ENCODE results near the gene RPL14.
"Not testable (repeated sequence)": the region's sequence is repeated elsewhere in the genome, so short reads cannot be mapped to it uniquely, and the experiment has no call there.

RPL14 gene

DNA sequence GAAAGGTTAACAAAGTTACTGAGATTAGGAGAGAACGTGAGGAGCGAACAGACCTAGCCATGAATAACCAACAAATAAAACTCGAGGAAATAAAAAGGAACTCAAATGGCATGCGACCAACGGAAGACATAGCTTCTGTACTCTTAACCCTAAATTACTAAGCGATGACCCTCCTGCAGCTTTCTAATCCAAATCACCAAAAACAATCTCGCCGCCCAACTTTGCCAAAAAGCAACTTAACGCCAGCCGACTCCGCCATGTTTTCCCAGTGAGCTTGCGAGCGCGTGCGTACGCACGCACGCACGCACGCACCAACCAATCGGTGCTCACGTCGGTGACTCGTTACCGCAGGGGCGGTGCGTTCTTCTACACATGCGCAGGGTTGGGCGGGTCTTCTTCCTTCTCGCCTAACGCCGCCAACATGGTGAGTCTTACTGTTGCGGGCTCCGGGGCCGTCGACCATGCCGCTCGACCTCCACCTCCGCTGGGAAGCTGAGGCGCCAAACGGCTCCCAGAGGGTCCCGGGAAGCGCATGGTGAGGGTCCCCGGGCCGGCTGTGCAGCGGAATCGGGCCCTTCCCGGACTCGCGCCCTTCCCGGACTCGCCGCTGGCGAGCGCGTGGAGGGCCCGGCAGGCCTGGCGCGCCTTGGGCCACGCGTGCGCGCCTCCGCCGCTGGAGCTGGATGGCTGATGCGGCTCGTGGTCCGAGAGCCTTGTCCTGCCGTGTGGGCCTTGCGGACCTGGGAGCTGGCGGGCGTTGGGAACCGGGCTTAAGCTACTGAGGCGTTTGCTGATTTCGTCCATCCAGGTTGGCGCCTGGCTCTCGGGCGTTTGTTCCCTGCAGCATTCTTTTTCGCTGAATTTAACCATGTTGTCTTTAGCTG, at the start of gene RPL14:
TSS of gene RPL14 (plus strand) at position 400 of the 884 bp plus-strand sequence. CDS start at position 533, 133 bp downstream.
- DNase-seq = peak; percentile 78 to 89

DNA sequence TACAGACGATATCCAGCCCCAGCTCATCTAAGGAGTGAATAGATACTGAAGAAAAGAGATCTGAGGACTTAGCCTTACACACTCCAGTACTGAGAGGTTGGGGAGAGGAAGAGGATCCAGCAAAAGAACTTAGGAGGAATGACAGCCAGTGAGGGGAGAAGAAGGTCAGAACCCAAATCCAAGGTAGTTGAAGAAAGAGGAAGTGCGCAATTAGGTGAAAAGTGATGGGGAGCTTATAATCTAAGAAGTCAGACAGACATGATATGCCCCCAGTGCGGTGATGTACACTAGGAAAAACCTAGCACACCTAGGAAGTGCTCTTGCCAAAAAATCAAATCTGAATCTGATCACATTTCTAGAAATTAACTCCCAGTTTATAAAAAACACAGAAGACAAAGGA, 49.5 kb upstream of the RPL14 start:
- DNase-seq = no peak

DNA sequence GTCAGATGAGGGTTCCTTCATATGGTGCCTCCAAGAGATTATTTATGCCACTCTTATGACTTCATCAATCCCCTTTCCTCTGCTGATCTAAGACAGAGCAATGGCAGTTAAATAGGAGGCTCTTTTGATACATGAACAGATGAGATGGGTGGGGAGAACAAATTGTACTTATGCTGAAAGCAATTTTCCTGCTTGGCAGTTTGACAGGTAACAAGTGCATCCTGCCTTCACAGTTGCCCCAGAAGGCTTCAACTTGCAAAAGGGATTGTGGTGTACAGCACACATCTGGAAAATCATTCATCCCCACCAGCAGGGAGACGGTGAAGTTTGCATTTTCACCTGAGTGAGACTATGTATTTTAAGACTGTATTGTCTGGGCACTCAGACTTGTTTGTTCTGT, 42.9 kb upstream of the RPL14 start:
- no peak for DNase-seq

DNA sequence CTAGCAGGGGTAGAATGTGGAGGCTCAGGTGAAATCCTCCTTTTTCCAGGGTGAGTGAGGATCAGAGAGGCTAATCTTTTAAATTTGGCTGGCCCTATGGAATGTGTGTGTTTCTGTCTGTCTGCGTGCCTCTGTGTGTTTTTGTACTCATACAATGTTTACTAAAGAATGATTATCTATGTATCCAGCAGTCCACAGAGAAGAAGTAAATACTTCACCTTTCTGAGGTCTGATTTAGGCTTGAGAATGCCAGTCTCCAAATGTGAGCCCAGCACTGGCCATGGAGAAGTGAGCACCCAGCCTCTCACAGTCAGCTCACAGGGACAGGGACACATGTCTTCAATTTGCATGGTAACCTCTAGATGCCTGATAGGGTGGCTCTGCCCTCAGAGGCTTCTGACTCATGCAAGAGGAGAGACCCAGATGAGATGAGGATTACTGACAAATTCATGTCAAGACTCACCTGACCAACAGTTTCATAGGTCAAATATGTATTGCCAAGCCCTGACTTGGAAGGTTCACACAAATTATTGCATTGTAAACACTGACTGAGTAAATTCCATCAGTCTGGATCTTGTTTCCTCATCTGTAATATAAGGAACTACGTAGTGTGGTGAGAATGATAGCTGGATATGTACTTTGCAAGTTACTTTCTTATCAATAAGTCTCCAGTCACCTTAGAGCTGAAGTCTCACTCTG, 39.1 kb upstream of the RPL14 start:
- DNase-seq = no peak

DNA sequence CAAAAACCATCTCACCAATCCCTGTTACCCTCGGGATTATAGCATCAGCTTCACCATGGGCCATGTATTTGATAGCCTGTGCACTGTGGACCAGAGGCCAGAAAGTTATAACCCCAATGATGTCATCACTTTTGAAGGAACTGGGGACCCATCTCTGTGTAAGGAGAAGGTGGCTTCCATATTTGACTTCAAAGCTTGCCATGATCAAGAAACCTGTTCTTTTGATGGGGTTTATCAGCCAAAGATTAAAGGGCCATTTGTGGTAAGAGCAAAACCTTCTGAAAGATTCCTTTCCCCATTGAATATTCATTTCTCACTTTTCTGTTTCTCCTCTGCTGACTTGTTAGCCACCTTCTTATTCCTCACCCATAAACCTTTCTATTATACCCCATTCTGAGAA, 34.3 kb upstream of the RPL14 start:
- no peak for DNase-seq

DNA sequence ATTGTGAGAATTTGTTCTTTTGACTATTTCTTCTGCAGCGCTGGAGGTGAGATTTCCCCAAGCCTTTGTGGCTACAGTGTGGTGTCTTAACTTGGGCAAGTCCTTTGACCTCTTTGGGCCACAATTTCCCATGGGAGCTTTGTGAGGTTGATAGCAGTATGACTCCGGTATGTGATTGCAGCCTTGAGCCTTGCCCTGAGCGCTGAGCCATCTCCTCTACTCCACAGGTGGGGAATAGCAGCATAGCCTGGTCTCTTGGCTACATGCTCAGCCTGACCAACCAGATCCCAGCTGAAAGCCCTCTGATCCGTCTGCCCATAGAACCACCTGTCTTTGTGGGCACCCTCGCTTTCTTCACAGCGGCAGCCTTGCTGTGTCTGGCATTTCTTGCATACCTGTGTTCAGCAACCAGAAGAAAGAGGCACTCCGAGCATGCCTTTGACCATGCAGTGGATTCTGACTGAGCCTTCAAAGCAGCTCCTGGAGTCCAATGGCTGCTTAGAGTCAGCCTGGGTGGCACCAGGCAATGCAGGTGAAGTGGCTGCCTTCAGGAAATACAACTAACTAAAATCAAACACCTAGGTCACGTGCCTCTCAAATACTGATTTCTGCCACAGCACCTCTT, 30.0 kb upstream of the RPL14 start:
- no peak for DNase-seq

DNA sequence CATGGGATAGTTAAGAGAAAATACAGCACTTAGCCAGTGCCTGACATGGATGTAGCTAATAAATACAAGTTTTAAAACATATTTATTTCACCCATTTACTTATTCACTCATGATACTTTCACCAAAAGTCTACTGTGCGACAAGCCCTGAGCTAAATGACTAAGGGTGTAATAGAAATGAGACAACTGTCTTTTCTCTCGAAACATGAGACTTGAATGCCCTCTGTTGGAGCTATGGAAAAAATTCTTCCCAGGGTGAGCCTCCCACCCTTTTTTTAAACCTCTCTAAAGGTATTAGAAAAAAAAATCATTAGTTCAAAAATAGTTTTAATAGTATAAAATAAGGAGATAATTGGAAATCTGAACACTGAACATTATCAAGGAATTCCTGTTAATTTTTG, 24.3 kb upstream of the RPL14 start:
- no peak for DNase-seq

DNA sequence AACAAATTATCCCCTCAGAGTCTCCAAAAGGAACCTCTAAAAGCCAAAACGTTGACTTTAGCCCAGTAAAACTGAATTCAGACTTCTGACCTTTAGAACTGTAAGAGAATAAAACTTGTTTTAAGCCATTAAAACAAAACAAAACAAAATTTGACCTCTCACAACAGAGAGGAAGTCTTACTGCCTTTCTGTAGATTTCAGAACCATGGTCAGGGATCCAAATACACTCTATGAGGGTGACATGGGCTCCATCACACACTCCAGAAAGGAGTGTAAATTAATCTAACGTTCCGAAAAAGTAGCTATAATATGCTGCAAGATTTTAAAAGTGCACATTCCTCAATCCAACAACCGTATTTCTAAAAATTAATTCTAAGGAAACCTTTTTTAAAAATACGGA, 19.2 kb upstream of the RPL14 start:
- DNase-seq = no peak

DNA sequence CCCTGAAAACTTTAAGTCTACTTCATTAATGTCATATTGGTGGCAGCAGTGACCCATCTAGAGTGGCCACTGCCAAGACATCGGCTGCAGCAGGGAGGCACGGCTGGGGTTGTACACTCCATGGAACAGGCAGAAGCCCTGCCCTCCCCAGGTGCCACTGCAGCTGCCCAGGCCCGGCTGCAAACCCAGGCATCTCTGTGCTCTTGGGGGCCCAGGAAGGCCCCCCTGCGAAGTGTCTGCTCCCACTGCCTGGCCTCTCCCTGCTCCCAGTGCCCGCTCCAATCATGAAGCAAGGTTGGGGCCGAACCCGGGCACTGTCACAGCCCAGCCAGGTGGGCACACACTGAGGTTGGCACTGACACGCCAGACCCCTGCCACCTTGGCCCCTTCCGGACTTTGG, 12.1 kb upstream of the RPL14 start:
- no peak for DNase-seq

DNA sequence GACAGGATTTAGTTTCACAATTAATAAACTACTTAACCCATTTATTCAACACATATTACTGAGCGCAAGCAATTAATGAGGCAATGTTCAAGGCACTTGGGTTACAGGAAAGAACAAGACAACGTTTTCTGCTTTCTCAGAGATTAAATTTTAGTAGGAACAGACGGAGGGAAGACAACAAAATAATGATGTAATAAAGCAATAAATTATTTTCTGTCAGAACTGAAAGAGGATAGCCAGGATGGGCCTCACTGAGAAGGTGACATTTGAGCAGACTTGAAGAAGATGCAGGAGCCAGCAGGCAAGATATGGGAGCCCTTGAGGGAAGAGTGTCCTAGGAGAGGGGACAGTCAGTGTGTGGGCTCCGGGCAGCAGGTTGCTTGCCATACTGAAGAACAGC, 11.3 kb upstream of the RPL14 start:
- no peak for DNase-seq

DNA sequence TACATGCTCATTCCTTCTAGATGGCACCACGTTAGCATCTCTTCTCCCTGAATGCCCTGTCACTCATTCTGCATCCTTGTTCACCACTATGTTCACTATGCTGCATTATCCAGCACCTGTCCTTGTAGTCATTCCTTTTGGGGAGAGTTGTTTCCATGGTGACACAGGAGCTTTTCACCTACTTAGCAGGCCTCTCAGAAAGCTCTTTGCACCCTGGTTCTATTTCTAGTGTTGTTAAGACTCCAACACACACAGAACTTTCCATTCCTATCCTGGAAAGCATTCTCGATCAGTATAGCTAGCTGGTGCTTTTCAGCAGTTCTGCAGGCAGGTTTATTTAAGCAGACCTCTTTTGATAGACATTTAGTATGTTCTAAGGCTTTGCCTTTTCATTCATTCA, 6.7 kb upstream of the RPL14 start:
- DNase-seq = no peak

DNA sequence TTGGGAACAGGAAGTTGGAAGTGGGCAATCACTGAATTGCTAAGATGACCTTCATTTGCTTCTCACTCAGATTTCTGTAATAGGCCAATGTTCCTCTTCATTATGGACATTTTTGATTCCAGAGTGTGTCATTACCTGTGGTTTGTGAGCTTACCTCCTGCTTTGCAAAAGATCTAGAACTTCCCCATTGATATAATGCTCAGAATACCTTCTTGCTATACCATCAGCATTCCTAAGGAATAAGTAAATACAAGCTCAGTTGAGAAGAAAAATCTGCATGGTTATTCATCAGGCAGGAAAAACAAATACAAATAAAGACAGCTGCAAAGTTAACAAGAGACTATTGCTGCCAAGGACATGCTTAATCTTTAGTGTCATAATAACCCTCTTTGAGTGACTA, 5.6 kb upstream of the RPL14 start:
- DNase-seq = no peak

DNA sequence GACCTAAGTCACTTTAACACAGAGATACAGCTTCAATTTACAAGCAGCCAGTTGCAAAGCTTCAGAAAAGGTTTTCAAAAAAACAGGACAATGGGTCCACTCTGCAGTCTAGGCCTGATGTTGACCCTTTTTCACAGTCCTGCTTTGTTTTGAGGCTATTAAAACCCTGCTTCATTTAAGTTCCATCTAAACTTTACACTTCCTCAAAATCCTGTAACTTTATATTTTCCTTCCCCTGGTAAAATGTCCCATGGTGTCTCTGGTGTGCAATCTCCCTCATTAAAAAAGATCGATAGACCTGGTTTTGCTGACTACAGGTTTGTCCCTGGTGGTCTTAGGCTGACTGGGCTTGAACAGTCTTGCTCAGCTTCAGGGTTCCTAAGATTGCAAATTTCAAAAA, 5.1 kb upstream of the RPL14 start:
- no peak for DNase-seq

DNA sequence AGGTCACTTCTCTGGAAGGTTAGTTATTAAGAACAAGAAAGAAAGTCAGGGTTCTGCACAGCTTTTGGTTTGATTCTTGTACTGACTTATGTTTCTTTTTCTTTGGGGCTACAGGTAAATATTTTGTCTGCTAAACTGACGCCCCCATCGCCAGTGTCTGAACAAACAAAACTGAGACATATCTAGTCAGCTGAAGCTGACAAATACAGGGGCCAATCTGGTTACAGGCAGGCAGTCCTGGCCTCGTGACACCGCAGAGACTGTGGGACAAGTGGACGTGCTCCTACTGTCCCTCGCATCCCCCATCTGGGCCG, 4.6 kb upstream of the RPL14 start:
- no peak for DNase-seq

DNA sequence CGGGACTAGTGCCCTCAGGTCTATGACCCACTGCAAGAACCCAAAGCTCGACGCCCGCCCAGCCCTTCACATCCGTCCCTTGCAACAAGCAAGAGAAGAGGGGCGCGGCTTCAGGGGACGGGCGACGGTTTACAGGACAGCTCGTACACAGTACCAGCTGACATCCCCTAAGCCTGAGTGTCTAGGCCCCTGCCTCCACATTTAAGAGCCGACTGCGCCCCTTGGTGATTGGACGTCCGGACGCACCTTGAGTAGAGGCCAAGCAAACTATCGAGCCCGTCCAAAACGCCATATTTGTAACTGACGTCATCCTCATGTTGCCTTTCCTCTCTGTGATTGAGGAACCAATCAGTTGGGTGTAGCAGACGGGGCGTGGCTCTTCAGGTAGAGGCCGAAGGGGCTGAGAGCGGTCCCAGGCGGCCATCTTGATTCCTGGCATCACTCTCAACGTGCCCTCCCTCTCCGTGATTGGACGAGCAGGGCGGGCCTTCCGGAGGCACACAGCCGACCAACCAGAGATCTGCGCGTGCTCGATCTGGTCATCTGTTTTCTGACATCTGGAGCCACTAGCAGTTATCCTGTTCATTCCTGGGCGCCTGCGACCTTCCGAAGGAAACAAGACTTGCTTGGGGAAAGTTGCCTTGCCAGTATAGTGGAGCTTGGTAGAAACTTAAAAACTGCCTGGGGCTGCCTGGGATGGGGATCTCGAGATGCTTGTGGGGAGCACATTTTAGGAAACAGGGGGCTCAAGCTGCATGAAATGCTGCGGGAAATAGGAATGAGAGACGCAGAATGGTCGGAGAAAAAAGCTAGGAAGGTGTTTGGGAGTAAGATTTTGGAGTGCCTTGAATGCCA, 4.0 kb upstream of the RPL14 start:
- peak; percentile 90 to 99 for DNase-seq

DNA sequence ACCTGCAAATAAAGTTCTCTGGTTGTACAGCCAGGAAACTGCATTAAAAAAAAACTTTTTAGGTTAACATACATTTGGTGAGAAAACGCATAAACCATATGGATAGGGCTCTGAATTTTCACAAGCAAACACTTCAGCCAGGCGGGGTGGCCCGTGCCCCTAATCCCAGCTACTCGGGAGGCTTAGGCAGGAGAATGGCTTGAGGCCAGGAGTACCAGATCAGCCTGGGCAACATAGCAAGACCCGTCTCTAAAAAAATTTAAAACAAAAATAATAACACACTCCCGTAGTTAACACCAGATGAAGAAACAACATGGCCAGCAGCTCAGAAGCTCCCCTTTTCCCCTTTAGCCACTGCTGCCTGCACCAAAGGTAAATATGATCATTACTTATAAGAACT, 3.2 kb upstream of the RPL14 start:
- no peak for DNase-seq

DNA sequence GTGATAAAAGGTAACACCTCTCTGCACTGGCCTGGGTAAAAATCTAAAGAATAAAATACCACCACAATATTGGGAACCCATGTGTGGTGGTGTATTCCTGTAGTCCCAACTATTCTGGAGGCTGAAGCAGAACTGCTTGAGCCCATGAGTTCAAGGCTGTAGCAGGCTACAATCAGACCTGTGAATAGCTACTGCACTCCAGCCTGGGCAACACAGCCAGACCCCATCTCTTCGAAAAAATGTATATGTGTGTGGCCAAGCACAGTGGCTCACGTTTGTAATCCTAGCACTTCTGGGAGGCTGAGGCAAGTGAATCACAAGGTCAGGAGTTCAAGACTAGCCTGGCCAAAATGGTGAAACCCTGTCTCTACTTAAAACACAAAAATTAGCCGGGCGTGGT, 1.8 kb upstream of the RPL14 start:
- no peak for DNase-seq

DNA sequence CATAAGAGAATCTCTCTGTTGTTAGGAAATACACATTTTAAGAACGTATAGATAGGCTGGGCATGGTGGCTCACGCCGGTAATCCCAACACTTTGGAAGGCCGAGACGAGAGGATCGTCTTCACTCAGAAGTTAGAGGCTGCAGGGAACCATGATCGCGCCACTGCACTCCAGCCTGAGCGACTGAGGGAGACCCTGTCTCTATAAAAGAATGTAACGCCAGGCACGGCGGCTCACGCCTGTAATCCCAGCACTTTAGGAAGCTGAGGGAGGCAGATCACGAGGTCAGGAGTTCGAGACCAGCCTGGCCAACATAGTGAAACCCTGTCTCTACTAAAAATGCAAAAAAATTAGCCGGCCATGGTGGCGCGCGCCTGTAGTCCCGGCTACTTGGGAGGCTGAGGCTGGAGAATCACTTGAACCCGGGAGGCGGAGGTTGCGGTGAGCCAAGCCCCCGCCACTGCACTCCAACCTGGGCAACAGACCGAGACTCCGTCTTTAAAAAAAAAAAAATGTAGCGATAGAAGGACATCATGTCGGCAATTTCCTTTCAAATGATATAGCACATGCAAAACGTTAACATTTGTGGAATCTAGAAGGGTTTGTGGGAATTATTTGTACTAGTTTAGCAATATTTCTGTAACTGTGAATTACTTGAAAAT, 730 bp upstream of the RPL14 start:
- DNase-seq = no peak

DNA sequence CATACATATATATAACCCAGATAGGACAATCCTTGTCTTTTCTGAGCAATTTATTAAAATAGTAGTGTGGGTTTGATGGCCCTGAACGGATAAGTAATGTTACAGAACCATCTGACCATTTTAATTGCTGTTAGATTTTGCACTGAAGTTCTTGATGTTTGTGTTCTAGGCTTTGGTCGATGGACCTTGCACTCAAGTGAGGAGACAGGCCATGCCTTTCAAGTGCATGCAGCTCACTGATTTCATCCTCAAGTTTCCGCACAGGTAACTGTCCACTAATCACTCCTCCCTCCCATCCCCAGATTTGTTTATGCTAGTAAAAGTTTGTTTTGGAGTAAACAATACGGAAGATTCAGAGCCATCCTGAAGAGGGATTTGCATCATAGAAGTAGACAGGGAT, 1.3 kb downstream of the RPL14 start:
- DNase-seq = no peak

DNA sequence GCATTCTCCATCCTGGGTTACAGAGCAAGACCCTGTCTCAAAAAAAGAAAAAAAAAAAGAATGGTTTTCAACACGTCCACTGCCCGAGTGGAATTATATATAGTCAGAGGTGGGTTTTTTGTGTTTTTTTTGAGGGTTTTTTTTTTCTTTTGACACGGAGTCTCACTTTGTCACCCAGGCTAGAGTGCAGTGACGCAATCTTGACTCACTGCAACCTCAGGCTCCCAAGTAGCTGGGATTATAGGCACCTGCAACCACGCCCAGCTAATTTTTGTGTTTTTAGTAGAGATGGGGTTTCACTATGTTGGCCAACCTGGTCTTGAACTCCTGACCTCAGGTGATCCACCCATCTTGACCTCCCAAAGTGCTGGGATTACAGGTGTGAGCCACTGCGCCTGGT, 3.3 kb downstream of the RPL14 start:
- not testable (repeated sequence) for DNase-seq

DNA sequence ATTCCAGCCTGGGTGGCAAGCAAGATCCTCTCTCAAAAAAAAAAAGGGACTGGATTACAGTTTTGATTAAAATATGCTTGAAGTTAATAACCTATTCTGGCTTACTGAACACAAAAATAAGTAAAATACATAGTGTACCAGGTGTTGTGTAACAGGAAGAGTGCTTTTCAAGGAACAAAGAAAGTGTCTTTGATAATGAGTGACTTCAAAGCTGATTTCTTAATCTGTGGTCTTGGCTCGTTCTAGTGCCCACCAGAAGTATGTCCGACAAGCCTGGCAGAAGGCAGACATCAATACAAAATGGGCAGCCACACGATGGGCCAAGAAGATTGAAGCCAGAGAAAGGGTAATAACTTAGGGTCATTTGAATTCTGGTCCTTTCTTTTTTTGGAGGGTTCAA, 4.0 kb downstream of the RPL14 start:
- DNase-seq = no peak

DNA sequence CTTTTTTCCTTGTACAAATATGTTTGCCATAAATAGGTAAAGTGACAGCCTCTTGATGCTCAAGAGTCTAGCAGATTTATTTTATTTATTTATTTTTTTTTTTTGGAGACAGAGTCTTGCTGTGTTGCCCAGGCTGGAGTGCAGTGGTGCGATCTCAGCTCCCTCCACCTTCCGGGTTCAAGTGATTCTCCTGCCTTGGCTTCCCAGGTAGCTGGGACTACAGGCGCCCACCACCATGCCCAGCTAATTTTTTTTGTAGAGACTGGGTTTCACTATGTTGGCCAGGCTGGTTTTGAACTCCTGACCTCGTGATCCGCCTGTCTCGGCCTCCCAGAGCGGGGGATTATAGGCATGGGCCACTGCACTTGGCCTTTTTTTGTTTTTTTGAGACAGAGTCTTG, 5.7 kb downstream of the RPL14 start:
- DNase-seq = not testable (repeated sequence)

DNA sequence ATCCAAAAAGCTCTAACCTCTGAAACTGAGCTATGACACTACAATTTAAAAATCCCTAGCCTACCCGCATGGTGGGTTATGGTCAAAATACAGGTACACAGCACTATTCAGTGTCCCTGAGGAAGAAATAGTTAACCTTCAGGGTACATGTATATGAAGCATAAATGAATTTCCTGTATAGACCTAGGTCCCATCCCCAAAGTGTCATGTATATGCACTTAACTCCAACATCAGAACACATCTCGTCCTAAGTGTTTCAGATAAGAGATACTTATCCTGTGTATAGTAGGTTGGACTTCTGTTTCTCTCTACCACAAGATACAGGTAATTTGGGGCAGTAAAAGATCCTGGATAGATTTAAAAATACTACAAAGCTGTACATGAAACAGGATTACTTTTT, 6.4 kb downstream of the RPL14 start:
- no peak for DNase-seq
